ENCODE measurements around the gene PRDX5. TPM values are rescaled to one million over a fixed set of nuclear protein-coding genes. Genes with fewer than 3 reads are reported as not detected.

The PRDX5 gene
- total RNA-seq, 2 experiments from 2014 or later = 137 to 139 TPM

GRCh38 chr11:64357446-64357845 is 39.5 kb downstream of the PRDX5 start:
- ChIA-PET POLR2A (interaction anchor here (0.7 to 5.1 kb wide), 6 partner anchors 8 to 151 kb away, joined by 3 to 29 read pairs (median 6); partner anchors contain the start of genes CCDC88B, FERMT3, PRDX5 and TRMT112), CTCF (interaction anchor here (0.9 to 4.1 kb wide), 10 partner anchors 9 to 151 kb away, joined by 3 to 28 read pairs (median 5); partner anchors contain the start of genes CCDC88B, FERMT3, PRDX5 and TRMT112)
- H3K4me1 Mint-ChIP-seq = peaks cover 40% of the 10 kb centered on the region
- no peaks in the 10 kb centered on the region for H3K27me3 Mint-ChIP-seq
- no peak for DNase-seq
- no peaks in the 10 kb centered on the region for H3K9me3 Mint-ChIP-seq
- H3K36me3 Mint-ChIP-seq (ENCODE audit: low read depth) = peaks cover 29% of the 10 kb centered on the region
- H3K27ac Mint-ChIP-seq = peak overlapping the region; percentile 89
- H3K4me3 Mint-ChIP-seq = no peak overlapping the region

DNA sequence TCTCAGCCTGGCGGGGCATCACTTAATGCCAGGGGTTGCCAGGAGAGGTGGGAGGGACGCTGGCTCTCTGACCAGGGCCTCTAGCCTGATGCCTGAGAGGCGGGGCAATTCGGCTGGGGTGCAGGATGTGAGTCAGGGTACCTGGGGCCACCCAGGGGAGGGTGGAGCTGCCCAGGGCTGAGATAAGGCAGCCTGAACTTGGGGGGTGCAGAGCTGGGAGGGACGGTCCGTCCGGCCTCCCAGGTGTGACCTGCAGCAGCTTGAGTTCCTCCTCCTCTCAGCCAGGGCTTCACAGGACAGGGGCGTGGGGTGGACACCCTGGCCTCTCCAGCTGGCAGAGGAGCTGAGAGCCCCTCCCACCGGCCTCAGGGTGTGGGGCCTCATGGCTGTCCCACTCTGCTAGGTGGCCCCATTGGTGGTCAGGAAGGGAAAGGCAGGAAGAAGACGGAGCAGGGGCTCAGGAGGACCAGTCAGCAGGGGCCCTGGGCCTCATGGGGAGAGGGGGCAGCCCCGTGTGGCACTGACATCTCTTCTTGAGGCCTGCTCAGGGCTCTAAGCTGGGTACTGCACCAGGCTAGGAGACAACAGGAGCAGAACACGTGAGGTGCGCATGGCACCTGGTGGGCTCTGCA is 40.1 kb downstream of the PRDX5 start:
- CTCF ChIA-PET = interaction anchor here (0.6 to 4.1 kb wide), 7 partner anchors 10 to 91 kb away, joined by 3 to 28 read pairs (median 6); partner anchors contain the start of genes CCDC88B, PRDX5 and TRMT112

DNA sequence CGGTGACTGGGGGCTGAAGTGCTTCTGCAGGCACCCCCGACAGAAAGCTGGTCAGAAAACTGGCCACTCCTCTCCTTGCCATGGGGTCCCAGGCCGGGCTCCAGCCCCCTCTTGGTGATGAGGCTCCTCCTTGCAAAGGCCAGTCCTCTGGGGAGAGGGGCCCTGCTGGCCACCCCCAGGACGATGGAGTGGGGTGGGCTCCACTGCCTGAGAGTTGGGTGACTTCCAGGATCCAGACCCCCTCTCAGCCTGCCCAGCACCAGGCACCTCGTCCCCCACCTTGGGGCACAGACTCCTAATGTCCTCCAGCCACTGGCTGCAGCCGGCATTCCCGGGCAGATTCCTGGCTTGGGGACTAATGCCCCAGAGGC is 40.6 kb downstream of the PRDX5 start:
- Mint-ChIP-seq H3K9me3 (no peaks in the 10 kb centered on the region), H3K27ac (peak overlapping the region; percentile 89), H3K27me3 (no peaks in the 10 kb centered on the region), H3K4me3 (peak overlapping the region; percentile 70), H3K4me1 (peaks cover 40% of the 10 kb centered on the region), H3K36me3 (ENCODE audit: low read depth) (peaks cover 34% of the 10 kb centered on the region)
- ChIA-PET POLR2A (interaction anchor here (1.5 to 5.1 kb wide), 5 partner anchors 9 to 420 kb away, joined by 4 to 29 read pairs (median 8); partner anchors contain the start of genes CCDC88B, FERMT3, PRDX5 and SF1), CTCF (interaction anchor here (0.6 to 4.1 kb wide), 7 partner anchors 10 to 91 kb away, joined by 3 to 28 read pairs (median 6); partner anchors contain the start of genes CCDC88B, PRDX5 and TRMT112)
- no peak for DNase-seq

More for the DNA sequence above, 40.1 kb downstream of the PRDX5 start:
- H3K9me3 Mint-ChIP-seq = no peaks in the 10 kb centered on the region
- H3K36me3 Mint-ChIP-seq (ENCODE audit: low read depth) = peaks cover 32% of the 10 kb centered on the region
- peak overlapping the region; percentile 70 for H3K4me3 Mint-ChIP-seq
- H3K27ac Mint-ChIP-seq = peak overlapping the region; percentile 89
- H3K27me3 Mint-ChIP-seq = no peaks in the 10 kb centered on the region
- H3K4me1 Mint-ChIP-seq = peaks cover 40% of the 10 kb centered on the region
- peak; percentile 77 for DNase-seq
- POLR2A ChIA-PET = interaction anchor here (1.1 to 5.1 kb wide), 6 partner anchors 9 to 421 kb away, joined by 3 to 29 read pairs (median 7); partner anchors contain the start of genes CCDC88B, FERMT3, PRDX5 and SF1

DNA sequence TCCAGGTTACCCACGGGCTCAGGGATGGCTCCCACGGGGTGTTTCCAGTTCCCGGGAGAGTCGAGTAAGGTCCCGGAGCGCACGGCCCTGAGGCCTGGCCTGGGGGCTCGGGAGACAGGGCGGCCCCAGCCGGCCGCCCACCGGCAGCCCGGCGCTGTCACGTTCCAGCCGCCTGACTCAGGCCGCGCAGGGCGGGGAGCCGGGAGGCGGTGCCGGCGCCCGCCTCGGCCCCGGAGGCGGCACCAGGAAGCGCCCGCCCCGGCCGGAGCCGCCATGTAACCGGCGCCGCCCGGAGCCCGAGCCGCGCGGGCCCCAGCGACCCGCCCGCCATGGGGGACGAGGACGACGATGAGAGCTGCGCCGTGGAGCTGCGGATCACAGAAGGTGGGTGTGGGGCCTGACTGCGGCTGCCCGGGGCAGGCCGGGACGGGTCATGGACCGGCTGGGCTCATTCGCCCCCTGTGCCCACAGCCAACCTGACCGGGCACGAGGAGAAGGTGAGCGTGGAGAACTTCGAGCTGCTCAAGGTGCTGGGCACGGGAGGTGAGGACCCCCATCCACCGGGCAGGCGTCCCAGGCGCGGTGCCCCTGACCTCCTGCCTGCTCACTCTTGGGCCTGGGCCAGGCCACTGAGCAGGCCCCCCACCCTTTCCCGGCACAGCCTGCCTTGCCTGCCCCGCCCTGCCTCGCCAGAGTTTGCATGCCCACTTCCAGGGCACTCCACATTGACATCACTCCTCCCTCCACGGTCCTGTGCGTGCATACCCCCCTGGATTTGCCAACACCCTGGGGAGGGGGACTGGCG is 41.2 kb downstream of the PRDX5 start, which contains the start of gene RPS6KA4:
TSS of gene RPS6KA4 (plus strand) at position 256 of the 805 bp plus-strand sequence. CDS start at position 330, 74 bp downstream.
- peak within 1 kb of the TSS; percentile 92 for H3K4me3 Mint-ChIP-seq
- H3K27me3 Mint-ChIP-seq = no peaks in the 10 kb centered on the region
- H3K36me3 Mint-ChIP-seq (ENCODE audit: low read depth) = peaks cover 37% of the 10 kb centered on the region
- H3K27ac Mint-ChIP-seq = peak within 1 kb of the TSS; percentile 89
- peaks cover 40% of the 10 kb centered on the region for H3K4me1 Mint-ChIP-seq
- CTCF ChIA-PET = interaction anchor here (0.7 to 4.1 kb wide), 12 partner anchors 11 to 330 kb away, joined by 3 to 28 read pairs (median 4); partner anchors contain the start of genes PRDX5 and TRMT112
- DNase-seq = peak; percentile 65
- H3K9me3 Mint-ChIP-seq = no peaks in the 10 kb centered on the region
- POLR2A ChIA-PET = interaction anchor here (1.0 to 5.1 kb wide), 10 partner anchors 10 to 420 kb away, joined by 3 to 29 read pairs (median 4); partner anchors contain the start of genes CCDC88B, FERMT3, PRDX5 and SF1

- peak; percentile 43 for DNase-seq
- peaks cover 42% of the 10 kb centered on the region for H3K36me3 Mint-ChIP-seq (ENCODE audit: low read depth)
- ChIA-PET POLR2A (interaction anchor here (0.9 to 5.1 kb wide), 10 partner anchors 10 to 419 kb away, joined by 3 to 29 read pairs (median 4); partner anchors contain the start of genes CCDC88B, FERMT3, PRDX5 and SF1), CTCF (interaction anchor here (0.7 to 4.1 kb wide), 12 partner anchors 14 to 329 kb away, joined by 3 to 28 read pairs (median 4); partner anchors contain the start of genes PRDX5 and TRMT112)
- H3K27ac Mint-ChIP-seq = peak overlapping the region; percentile 78
- no peaks in the 10 kb centered on the region for H3K9me3 Mint-ChIP-seq
- H3K4me3 Mint-ChIP-seq = peak overlapping the region; percentile 92
- H3K27me3 Mint-ChIP-seq = no peaks in the 10 kb centered on the region
- peaks cover 43% of the 10 kb centered on the region for H3K4me1 Mint-ChIP-seq
Observed at GRCh38 chr11:64359712-64360445, 42.0 kb downstream of the PRDX5 start.

- H3K36me3 Mint-ChIP-seq (ENCODE audit: low read depth) = peaks cover 48% of the 10 kb centered on the region
- H3K4me3 Mint-ChIP-seq = peak overlapping the region; percentile 92
- H3K4me1 Mint-ChIP-seq = peaks cover 43% of the 10 kb centered on the region
- H3K9me3 Mint-ChIP-seq = no peaks in the 10 kb centered on the region
- no peak overlapping the region for H3K27ac Mint-ChIP-seq
- POLR2A ChIA-PET = interaction anchor here (0.9 to 5.1 kb wide), 7 partner anchors 11 to 293 kb away, joined by 3 to 29 read pairs (median 4); partner anchors contain the start of genes PRDX5 and TRMT112
- DNase-seq = no peak
- no peaks in the 10 kb centered on the region for H3K27me3 Mint-ChIP-seq
- CTCF ChIA-PET = interaction anchor here (1.1 to 4.1 kb wide), 9 partner anchors 18 to 328 kb away, joined by 3 to 28 read pairs (median 7); partner anchors contain the start of genes PRDX5 and TRMT112
Observed at GRCh38 chr11:64360448-64360921, 42.6 kb downstream of the PRDX5 start.

DNA sequence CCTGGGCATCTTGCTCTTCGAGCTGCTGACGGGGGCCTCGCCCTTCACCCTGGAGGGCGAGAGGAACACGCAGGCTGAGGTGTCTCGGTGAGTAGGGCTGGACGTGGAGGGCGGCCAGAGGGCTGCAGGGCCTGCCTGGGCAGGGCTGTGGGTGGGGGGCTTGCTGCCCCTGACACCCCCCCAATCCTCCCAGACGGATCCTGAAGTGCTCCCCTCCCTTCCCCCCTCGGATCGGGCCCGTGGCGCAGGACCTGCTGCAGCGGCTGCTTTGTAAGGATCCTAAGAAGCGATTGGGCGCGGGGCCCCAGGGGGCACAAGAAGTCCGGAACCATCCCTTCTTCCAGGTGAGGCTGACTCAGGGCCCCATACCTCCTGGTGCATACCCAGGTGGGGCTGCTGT is 43.7 kb downstream of the PRDX5 start:
- ChIA-PET POLR2A (no interaction called here), CTCF (no interaction called here)
- H3K36me3 Mint-ChIP-seq (ENCODE audit: low read depth) = peaks cover 60% of the 10 kb centered on the region
- H3K4me1 Mint-ChIP-seq = peaks cover 39% of the 10 kb centered on the region
- no peaks in the 10 kb centered on the region for H3K9me3 Mint-ChIP-seq
- no peaks in the 10 kb centered on the region for H3K27me3 Mint-ChIP-seq
- H3K27ac Mint-ChIP-seq = no peak overlapping the region
- DNase-seq = no peak
- no peak overlapping the region for H3K4me3 Mint-ChIP-seq

- no peaks in the 10 kb centered on the region for H3K27me3 Mint-ChIP-seq
- peaks cover 37% of the 10 kb centered on the region for H3K4me1 Mint-ChIP-seq
- ChIA-PET POLR2A (no interaction called here), CTCF (no interaction called here)
- H3K4me3 Mint-ChIP-seq = no peak overlapping the region
- DNase-seq = no peak
- H3K27ac Mint-ChIP-seq = no peak overlapping the region
- H3K36me3 Mint-ChIP-seq (ENCODE audit: low read depth) = peaks cover 62% of the 10 kb centered on the region
- no peaks in the 10 kb centered on the region for H3K9me3 Mint-ChIP-seq
Observed at GRCh38 chr11:64362339-64362738, 44.4 kb downstream of the PRDX5 start.

DNA sequence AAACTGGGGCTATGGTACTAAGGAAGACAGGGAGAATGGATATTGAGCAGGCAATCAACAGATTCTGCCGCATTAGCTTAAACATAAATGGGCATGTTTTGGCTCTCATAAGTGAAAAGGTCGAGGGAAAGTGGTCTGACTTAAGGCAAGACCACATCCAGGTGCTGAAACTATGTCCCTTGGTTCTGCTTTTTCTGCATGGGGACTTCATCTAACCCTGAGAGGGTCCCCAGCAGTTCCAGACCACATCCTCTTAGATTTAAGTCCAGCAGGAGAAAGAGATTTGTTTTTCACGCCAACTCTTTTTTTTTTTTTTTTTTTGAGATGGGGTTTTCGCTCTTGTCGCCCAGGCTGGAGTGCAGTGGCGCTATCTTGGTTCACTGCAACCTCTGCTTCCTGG is 46.5 kb downstream of the PRDX5 start:
- peaks cover 70% of the 10 kb centered on the region for H3K36me3 Mint-ChIP-seq (ENCODE audit: low read depth)
- ChIA-PET CTCF (no interaction called here), POLR2A (interaction anchor here (0.6 kb wide), 1 partner anchor 10 kb away, joined by 3 read pairs; no protein-coding TSS in a partner anchor)
- H3K4me3 Mint-ChIP-seq = no peak overlapping the region
- H3K9me3 Mint-ChIP-seq = no peaks in the 10 kb centered on the region
- no peak overlapping the region for H3K27ac Mint-ChIP-seq
- no peak for DNase-seq
- no peaks in the 10 kb centered on the region for H3K27me3 Mint-ChIP-seq
- peaks cover 26% of the 10 kb centered on the region for H3K4me1 Mint-ChIP-seq

DNA sequence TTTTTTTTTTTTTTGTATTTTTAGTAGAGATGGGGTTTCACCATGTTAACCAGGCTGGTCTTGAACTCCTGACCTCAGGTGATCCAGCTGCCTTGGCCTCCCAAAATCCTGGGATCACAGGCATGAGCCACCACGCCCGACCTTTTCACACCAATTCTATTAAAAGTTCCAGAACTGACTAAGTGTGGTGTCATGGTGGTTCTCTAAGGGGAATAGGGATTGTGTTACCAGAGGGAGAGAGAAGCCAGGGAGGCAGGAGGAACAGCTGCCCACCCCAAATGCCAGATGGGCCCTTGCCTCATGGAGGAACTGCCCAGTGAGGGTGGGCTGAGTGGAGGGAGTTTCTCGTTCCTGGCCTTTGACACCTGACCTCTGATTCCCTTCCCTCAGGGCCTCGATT is 47.0 kb downstream of the PRDX5 start:
- CTCF ChIA-PET = no interaction called here

GRCh38 chr11:64366751-64367150 is 48.8 kb downstream of the PRDX5 start:
- peaks cover 7% of the 10 kb centered on the region for H3K4me1 Mint-ChIP-seq
- H3K27me3 Mint-ChIP-seq = no peaks in the 10 kb centered on the region
- POLR2A ChIA-PET = no interaction called here
- peaks cover 56% of the 10 kb centered on the region for H3K36me3 Mint-ChIP-seq (ENCODE audit: low read depth)
- DNase-seq = no peak
- CTCF ChIA-PET = no interaction called here
- no peaks in the 10 kb centered on the region for H3K9me3 Mint-ChIP-seq
- no peak overlapping the region for H3K4me3 Mint-ChIP-seq
- no peak overlapping the region for H3K27ac Mint-ChIP-seq

More for the DNA sequence above, 47.0 kb downstream of the PRDX5 start:
- Mint-ChIP-seq H3K4me3 (no peak overlapping the region), H3K4me1 (peaks cover 21% of the 10 kb centered on the region), H3K36me3 (ENCODE audit: low read depth) (peaks cover 69% of the 10 kb centered on the region), H3K27ac (no peak overlapping the region), H3K9me3 (no peaks in the 10 kb centered on the region), H3K27me3 (no peaks in the 10 kb centered on the region)
- DNase-seq = no peak
- POLR2A ChIA-PET = interaction anchor here (0.6 kb wide), 1 partner anchor 10 kb away, joined by 3 read pairs; no protein-coding TSS in a partner anchor

Data from activated CD4-positive, alpha-beta memory T cell treated with anti-CD3 and anti-CD28 coated beads, Interleukin-2, amount 10 ng/mL, durations not matched to agents 7 days and 5 days (primary cell).